CD4-positive, alpha-beta T cell treated with Interleukin-6 for 4 hours (primary cell): ENCODE data around the gene PRRT1.
"Not testable (repeated sequence)": the region's sequence is repeated elsewhere in the genome, so short reads cannot be mapped to it uniquely, and the experiment has no call there.

ENCODE experiments used
- DNase-seq: peaks from one replicate; pipeline ENCODE4 v3.0.0-alpha.2; 2020; ENCODE audit warnings: mixed read lengths

PRRT1 gene

DNA sequence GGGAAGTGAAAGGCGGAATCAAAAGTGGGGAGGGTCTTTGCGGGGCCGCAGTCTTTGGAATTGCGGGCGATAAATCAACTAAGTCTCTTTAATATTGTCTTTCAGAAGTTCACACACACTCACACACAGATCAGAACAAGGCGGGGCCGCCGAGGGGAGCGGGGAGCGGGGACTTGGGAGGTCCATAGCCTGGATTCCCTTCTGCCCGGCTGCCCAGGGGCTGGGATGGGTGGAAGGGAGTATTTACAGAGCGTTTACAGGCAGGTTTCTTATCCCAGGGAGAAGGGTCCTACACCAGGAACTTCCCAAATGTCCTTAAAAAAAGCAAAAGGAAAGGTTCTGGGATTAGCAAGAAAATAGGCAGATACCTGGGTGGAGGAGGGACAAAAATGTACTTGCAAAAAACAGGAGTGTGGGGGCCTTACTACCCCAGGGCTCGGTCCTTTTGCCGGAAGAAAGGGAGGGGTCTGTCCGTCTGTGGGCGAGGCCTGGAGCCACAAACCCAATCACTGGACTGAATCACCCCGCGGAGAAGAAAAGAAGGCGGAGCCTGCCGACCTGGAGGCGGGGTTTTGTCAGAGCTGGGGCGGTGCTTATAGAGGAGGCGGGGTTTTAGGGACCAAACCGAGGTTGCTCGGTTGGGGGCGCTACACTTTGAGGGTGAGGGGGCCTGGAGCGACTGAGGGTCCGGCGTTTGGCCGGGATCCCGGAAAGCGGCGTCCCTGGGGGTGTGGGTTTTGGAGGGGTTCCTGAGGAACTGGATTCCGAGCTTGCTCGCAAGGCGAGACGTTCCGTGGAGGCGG lies 3.2 kb downstream of the PRRT1 start:
- DNase-seq = peak; percentile 72

DNA sequence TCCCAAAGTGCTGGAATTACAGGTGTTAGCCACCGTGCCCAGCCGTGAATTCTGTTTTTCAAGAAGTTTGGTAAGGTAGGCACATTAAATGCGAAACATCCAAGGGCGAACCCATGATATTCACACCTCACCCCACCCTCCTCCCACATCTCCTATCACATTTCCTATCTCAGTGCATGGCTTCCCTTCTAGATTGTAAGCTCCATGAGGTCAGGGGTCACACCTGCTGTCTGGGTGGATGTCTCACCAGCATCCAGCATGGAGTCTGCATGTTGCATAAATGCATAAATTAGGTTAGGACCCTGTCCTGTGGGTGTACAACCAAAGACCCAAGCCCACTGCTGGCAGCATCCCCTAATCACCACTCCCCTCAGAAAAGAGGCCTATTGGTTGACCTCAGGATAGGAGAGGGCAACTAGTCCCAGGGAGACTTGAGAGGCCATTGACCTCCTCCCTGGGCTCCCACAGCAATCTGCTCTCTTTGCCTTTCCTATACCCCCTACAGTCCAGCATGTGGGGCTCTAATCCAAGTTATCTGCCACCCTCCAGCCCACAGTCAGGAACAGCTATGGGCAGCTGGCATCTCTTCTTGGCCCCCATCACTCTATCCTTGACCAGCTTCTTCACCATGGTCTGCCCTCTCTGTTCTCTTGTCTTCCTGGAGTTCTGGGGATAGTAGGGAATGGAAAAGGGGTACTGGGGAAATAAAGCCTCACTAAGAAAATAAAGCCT lies 4.2 kb downstream of the PRRT1 start:
- no peak for DNase-seq

DNA sequence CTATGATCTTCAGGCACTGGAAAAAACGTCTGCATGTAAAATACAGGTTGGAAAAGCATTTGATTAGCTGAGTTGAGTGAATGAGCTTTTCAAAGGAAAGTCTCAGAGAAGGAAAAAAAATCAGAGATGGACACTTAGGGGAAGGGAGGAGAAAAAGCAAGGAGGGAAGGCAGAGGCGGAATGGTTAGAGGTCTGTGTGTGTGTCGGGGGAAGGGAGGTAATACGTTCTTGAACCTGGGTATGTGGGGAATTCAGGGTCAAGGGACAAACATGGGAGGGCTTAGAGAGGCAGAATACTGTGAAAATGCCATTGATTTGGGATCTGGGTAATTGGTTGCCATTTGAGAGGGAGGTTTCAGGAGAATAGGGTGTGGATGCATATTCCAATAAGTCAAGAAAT lies 5.1 kb downstream of the PRRT1 start:
- no peak for DNase-seq

- no peak for DNase-seq
These were observed 5.5 kb downstream of the PRRT1 start for GRCh38 chr6:32146287-32146686.

GRCh38 chr6:32144238-32144637 lies 7.5 kb downstream of the PRRT1 start:
- DNase-seq = not testable (repeated sequence)

DNA sequence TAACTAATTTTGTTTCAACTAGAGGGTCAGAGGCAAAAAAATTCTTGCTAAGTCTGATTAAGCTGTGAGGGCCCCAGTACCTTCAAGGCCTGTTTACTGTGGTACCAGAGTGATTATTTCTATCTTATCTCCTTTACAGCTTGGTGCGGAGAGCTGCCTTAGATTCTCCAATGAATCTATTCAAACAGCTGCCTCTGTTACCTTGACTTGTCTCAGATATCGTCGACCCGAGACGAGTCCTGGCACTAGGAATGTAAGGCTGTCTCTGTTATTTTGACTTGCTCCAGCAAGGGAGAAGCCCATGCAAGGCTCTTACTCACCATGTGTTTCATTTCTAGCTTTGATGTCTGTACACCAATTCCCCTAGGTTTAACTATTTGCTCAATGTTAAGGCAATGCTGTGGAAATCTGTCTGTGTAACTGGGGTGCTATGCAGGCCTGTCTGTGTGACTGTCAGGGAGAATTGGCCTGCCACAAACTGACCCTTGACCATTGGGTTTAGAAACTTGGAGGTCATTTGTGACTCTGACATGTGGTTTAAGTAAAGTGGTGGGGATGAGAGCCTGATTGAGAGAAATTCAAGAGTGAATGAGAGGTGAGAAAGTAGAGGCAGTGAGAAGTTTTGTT lies 11.2 kb downstream of the PRRT1 start:
- DNase-seq = no peak

GRCh38 chr6:32139590-32139989 lies 12.1 kb downstream of the PRRT1 start:
- no peak for DNase-seq

GRCh38 chr6:32137454-32137853 lies 14.3 kb downstream of the PRRT1 start:
- DNase-seq = no peak

GRCh38 chr6:32133786-32134185 lies 18.0 kb downstream of the PRRT1 start:
- no peak for DNase-seq

DNA sequence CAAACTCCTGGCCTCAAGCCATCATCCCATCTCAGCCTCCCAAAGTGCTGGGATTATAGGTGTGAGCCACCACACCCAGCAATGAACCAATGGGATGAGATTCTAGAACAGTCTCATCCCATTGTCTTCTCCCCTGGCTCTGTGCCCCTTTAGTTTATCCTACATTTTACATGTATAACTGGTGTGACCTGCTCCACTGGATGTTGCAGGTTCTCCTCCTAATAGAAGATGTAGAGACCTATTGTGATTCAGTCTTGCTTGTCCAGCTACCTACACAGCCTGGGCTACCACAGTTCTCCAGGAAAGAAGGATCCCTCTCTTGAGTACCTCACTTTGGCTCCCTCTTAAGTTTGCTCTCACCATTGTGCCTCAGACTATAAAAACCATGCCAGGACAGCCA lies 19.6 kb downstream of the PRRT1 start:
- no peak for DNase-seq

DNA sequence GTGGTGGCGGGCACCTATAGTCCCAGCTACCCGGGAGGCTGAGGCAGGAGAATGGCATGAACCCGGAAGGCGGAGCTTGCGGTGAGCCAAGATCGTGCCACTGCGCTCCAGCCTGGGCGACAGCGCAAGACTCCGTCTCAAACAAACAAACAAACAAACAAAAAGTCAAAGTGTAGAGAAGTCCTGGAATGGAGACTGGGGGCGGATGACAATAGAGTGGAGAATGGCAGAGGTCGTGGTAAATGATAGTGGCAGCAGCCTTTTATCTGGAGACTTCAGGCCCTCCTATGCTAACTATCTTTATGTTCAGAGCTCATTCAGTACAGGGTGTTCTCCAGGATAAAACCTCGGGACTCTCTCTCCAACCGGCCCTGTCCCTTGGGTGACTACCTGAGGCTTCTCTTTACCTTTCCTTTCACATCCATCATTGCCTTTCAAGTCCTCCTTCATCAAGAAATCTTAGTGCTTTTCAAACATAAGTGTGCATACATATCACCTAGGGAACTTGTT lies 20.2 kb downstream of the PRRT1 start:
- DNase-seq = no peak

DNA sequence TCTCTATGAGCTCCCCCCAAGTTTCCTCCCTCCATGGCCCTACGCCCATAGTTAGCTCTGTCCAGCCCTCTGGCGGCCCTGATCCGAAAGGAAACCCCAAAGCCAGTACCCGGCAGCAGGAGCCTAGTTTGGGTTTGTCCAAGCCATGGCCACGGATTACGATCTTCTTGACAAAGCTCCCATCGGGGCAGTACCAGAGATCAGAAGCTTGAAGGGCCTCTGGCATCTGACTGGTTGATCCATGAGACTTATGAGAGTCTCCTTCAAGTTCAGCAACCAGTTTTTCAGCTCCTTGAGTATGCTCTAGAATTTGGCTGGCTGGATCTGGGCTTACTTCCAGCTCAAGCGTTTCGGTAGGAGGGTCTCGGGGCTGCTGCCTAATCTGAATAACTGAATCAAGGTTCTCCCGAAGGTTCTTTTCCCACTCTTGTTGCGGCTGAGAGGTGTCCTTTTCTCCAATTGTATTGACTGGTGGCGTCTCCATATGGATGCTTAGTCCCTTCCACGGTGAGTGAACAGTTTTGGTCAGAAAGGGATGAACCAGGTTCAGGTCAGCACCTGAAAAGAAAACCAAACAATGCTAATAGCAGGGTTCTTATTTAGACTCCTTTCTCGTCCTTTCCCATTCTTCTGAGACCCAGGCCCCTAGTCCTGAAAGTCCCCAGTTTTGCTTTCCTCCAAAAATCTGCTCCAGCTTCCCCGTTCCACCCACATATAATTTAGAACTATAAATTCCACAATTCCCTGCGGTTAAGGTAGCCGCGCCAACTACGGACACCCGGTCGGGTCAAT lies 22.2 kb downstream of the PRRT1 start:
- DNase-seq = no peak

DNA sequence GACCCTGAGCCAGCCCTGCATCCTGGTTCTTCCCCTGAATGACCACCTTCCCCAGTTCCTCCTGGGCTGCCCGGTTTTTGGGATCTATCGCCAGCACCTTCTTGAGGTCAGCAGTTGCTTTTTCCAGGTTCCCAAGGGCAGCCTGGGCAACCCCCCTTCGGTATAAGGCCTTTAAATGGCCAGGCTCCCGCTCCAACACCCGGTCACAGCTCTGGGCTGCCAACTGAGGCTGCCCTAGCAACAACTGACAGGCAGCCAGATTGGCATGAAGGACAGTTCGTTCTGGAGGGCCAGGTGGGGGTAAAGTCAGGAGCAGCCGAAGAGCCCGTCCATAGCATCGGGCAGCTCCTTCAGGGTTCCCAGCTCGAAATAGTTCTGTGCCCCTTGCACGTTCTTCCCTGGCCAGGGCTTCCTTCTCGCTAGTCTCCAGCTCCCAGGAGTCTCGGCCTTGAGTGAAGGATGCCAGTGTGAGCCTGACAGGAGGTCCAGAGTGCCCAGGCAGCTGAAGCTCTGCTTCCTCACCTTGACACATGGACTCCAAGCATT lies 22.9 kb downstream of the PRRT1 start:
- no peak for DNase-seq

DNA sequence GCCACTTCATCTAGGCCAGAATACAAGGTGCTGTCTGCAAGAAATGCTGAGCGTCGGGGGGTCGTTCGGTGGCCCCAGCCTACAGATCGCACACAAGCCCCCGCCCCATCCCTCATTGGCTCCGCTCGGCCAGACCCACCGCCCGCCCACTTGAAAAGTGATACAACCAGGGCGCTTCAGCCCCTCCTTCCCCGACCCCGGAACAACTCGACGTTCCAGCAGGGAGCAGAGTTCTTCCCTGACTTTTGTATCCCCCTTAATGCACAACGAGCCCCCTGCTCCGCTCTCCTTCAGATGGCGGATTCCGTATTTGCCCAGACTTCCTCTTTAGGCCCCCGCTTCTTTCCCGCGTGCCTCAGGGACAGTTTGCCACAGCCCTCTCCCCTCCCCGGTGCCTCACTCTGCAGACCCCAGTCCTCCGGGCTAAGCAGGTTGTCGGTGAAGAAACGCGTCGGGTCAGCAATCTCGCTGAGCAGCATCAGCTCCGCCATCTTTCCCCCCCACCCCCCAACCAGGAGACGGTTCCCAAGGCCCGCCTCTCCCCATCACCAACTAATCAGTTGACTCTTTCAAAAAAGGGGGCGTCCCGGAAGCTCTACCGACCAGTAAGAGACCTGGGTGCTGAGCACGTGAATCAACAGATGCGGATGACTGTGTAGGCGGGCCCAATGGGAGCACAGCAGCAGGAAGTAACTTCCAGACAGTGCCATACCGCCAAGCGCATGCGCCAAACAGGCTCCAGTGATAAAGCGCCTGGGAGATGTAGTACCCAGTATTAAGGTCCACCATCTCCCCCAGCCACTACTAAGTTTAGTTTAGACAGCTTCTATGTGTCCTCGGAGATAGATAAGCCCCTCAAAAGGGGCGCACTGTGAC lies 23.8 kb downstream of the PRRT1 start, which contains the start of gene ATF6B:
ATF6B (minus strand) TSS at position 530 of the 876 bp plus-strand sequence; CDS start at position 491, 39 bp downstream.
- peak; percentile 98 for DNase-seq

- no peak for DNase-seq
These were observed 24.4 kb downstream of the PRRT1 start for GRCh38 chr6:32127409-32127716.

DNA sequence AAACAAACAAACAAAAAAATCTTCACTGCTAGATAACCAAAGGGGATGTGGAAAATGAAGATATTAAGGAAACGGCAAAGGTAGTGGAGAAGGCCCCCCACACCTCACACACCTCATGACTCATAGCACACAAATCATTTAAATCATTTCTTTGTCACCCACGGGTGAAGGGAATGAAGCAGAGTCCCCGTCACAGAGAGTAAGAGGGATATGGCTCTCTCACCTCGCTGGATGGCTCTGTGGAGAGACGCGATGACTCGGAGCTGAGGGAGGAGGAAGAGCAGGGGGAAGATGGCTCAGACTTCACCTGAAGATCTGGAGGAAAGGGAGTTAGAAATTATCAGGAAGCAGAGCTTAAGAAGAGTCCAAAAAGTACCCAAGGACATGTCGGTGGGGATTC lies 24.9 kb downstream of the PRRT1 start:
- no peak for DNase-seq

DNA sequence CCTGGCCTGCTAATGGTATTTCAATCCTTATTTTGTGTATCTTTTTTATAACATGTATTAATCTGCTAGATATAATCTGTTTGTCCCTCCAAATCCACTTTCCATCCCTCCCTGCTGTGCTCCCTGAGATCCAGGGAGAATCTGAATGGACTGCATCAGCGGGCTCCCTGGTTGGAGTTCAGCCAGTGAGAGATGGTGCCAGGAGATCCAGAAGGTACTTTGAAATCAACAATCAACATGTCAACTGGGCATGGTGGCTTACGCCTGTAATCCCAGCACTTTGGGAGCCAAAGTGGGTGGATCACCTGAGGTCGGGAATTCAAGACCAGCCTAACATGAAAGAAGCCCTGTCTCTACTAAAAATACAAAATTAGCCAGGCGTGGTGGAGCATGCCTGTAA lies 28.1 kb downstream of the PRRT1 start:
- no peak for DNase-seq

- no peak for DNase-seq
These were observed 31.1 kb downstream of the PRRT1 start for GRCh38 chr6:32120573-32121059.

DNA sequence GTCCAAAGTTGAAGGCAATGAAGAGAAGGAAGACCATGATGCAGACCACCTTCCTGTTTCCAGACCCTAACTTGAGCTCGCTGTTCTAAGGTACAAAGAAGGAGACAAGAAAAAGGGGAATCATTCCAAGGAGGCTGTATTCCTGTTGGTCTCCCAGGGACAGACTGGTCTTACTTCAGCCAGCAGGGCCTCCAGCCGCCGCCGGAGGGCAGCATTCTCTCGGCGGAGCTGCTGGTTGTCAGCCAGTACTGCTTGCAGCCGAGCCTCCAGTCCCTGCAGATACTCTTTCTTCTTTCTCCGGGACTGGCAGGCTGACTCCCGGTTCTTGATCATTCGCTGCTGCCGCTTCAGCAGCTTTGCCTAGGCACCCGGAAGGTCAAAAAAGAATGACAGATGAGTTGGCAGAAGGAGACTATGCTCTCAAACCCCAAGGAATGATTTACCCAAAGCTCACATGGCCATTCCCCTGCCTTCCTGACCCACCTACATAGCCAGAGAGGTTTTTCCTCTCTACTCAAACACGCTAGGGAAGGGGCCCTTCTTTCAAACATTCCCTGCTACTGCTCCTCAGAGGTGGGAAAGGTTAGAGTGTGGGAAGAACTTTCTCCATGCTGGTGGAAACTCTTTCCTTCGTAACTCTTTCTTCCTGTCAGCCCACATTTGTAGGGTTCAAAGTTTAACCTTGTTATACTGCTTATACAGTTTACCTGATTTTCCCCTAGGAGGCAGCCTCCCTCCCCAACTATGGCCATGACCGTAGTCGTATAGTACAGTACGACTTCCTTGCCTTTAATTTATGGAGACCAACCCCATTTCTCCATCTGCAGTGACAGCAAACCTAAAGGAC lies 32.7 kb downstream of the PRRT1 start:
- DNase-seq = peak; percentile 76

- no peak for DNase-seq
These were observed 34.3 kb downstream of the PRRT1 start for GRCh38 chr6:32117461-32117860.
